ENCODE measurements around the gene BNIP3. TPM values are rescaled to one million over a fixed set of nuclear protein-coding genes. Genes with fewer than 3 reads are reported as not detected.

Gene BNIP3
- total and polyA plus RNA-seq, 2 of the 8 experiments (the other 6 are each of a cell fraction or from before 2014, with no cell fraction given) = 25.8 to 58.9 TPM

- H2BK120ac ChIP-seq (replicated peaks; ENCODE audit: low read depth, low read length) = no peak overlapping the region
- no peaks in the 10 kb centered on the region for H3K79me2 ChIP-seq (ENCODE audit: control insufficient read depth in 1 of 2, insufficient read depth in 2 of 2, low read length in 2 of 2)
- TF ChIP-seq BCL11A (IDR thresholded peaks at IDR 0.05; ENCODE audit: low read depth in 2 of 2, low read length in 2 of 2) = no peak
- TF ChIP-seq TAF7 (optimal IDR thresholded peaks at IDR 0.05; ENCODE audit: borderline replicate concordance, low read depth, low read length) = no peak
- no peak for TF ChIP-seq ZNF274 (IDR thresholded peaks at IDR 0.05; ENCODE audit: borderline replicate concordance, extremely low read depth, low read length)
- no peak for TF ChIP-seq ASH2L (IDR thresholded peaks at IDR 0.05; ENCODE audit: low read length)
- TF ChIP-seq TBP (IDR thresholded peaks at IDR 0.05; ENCODE audit: low read depth, low read length) = no peak
- no peak for TF ChIP-seq E2F6 (IDR thresholded peaks at IDR 0.05)
- no peak for TF ChIP-seq SIRT6 (IDR thresholded peaks at IDR 0.05; ENCODE audit: low read length)
- TF ChIP-seq EZH2 (IDR thresholded peaks at IDR 0.05; ENCODE audit: low read depth, low read length, severe bottlenecking) = no peak
- TF ChIP-seq BACH1 (IDR thresholded peaks at IDR 0.05; ENCODE audit: low read length) = no peak
- no peak for TF ChIP-seq SP1 (IDR thresholded peaks at IDR 0.05; ENCODE audit: low read depth, low read length)
- TF ChIP-seq KDM4A (IDR thresholded peaks at IDR 0.05; ENCODE audit: low read depth, low read length, severe bottlenecking) = no peak
- TF ChIP-seq TAF1 (IDR thresholded peaks at IDR 0.05; ENCODE audit: low read depth, low read length) = no peak
- no peak for TF ChIP-seq YY1 (IDR thresholded peaks at IDR 0.05; ENCODE audit: low read depth, low read length)
- no peak for TF ChIP-seq CREB1 (IDR thresholded peaks at IDR 0.05)
- no peak for TF ChIP-seq RXRA (IDR thresholded peaks at IDR 0.05; ENCODE audit: insufficient read depth, low read depth, low read length)
Measured at GRCh38 chr10:132020456-132020855, 38.7 kb upstream of the BNIP3 start.

More at GRCh38 chr10:132020456-132020855, 38.7 kb upstream of the BNIP3 start:
- Histone ChIP-seq H2BK12ac (ENCODE audit: low read depth, low read length) (no peak overlapping the region), H3K27ac (ENCODE audit: low read depth, low read length) (no peak overlapping the region), H2BK20ac (ENCODE audit: low read length) (no peak overlapping the region), H4K5ac (ENCODE audit: insufficient read length, low read depth, low read length) (no peak overlapping the region), H3K4me1 (replicated peaks in 1 of 4; ENCODE audit: control insufficient read depth in 3 of 4, insufficient read depth in 4 of 4, low read length in 3 of 4) (peaks cover 2 to 8% (median 4%) of the 10 kb centered on the region in 4 experiments; a peak in 5 of 7 replicates), H3K56ac (replicated peaks; ENCODE audit: insufficient read length, low read depth, low read length) (no peak overlapping the region), H3K23me2 (ENCODE audit: low read depth, low read length) (no peaks in the 10 kb centered on the region), H4K91ac (replicated peaks; ENCODE audit: insufficient read length, low read length) (no peak overlapping the region), H2AK5ac (ENCODE audit: low read depth, low read length) (no peak overlapping the region), H3K9ac (replicated peaks in 1 of 4; ENCODE audit: extremely low read depth in 1 of 4, low read depth in 3 of 4, low read length in 3 of 4) (no peak overlapping the region), H2BK15ac (ENCODE audit: low read length) (0 out of 2 replicates have a peak overlapping the region, but pooled peaks have one; percentile 72), H3K79me1 (ENCODE audit: low read depth, low read length) (peaks cover 2% of the 10 kb centered on the region; the same call in 1 of the 2 replicates), H3K4me2 (ENCODE audit: insufficient read depth in 1 of 2, low read depth in 2 of 2, low read length in 2 of 2) (no peak overlapping the region), H4K8ac (ENCODE audit: extremely low read depth, insufficient read depth, low read length) (no peak overlapping the region), H3K23ac (ENCODE audit: insufficient read length) (no peak overlapping the region), H3K18ac (ENCODE audit: extremely low read depth, low read length) (no peak overlapping the region), H3K4me3 (ENCODE audit: extremely low read depth in 1 of 4, insufficient read depth in 2 of 4, low read depth in 3 of 4, low read length in 4 of 4) (no peak overlapping the region), H2BK5ac (ENCODE audit: low read depth, low read length) (no peak overlapping the region), H3K4ac (replicated peaks; ENCODE audit: insufficient read length, low read depth, low read length) (no peak overlapping the region), H3K36me3 (ENCODE audit: control insufficient read depth in 2 of 4, insufficient read depth in 4 of 4, low read length in 3 of 4) (no peaks in the 10 kb centered on the region), H2AFZ (ENCODE audit: low read length) (no peak overlapping the region), H3K9me3 (ENCODE audit: insufficient read depth in 2 of 2, low read depth in 1 of 2, low read length in 1 of 2) (no peaks in the 10 kb centered on the region; a peak in 1 of 4 replicates), H3K27me3 (replicated peaks in 1 of 4; ENCODE audit: control insufficient read depth in 3 of 4, extremely low read depth in 1 of 4, insufficient read depth in 3 of 4, low read length in 3 of 4) (peaks cover 0 to 8% (median 1%) of the 10 kb centered on the region in 4 experiments; a peak in 3 of 7 replicates), H4K20me1 (replicated peaks in 1 of 2; ENCODE audit: control insufficient read depth in 1 of 2, insufficient read depth in 2 of 2, low read length in 2 of 2) (no peaks in the 10 kb centered on the region), H3K14ac (ENCODE audit: insufficient read length) (no peak overlapping the region)
- FAIRE-seq (no peak), DNase-seq (ENCODE audit: low read depth in 1 of 2, low spot score in 2 of 2) (no peak)
- WGBS, 2 experiments (ENCODE audit: extremely low coverage in 1 of 2, insufficient coverage in 1 of 2, insufficient read length in 1 of 2, insufficient replicate concordance in 2 of 2, low coverage in 1 of 2, low lambda C conversion rate in 2 of 2, missing lambda C conversion rate in 1 of 2) = 87% methylated on average over 13 of the region's 13 CpGs; no CpG with 5 or more reads in 1 of the 2 experiments
- ChIA-PET CTCF (ENCODE audit: partially characterized antibody) (interaction anchor here (0.9 to 6.0 kb wide), 8 partner anchors 11 to 122 kb away, joined by 3 to 86 read pairs (median 6); no protein-coding TSS in a partner anchor), POLR2A (ENCODE audit: partially characterized antibody) (interaction anchor here (1.9 to 2.4 kb wide), 2 partner anchors 9 to 12 kb away, joined by 7 read pairs; no protein-coding TSS in a partner anchor)
